ENCODE data around the gene GRB14.
"Not testable (repeated sequence)": the region's sequence is repeated elsewhere in the genome, so short reads cannot be mapped to it uniquely, and the experiment has no call there.

GRB14 gene

GRCh38 chr2:164620873-164621763, at the start of gene GRB14:
Gene GRB14, minus strand, starts transcription at chr2:164621482. Its CDS starts 173 bp downstream, at chr2:164621309.
- peak in 16 of 58 donors; percentile 0 to 68 (median 3) for DNase-seq

GRCh38 chr2:164669291-164669690, 48.0 kb upstream of the GRB14 start:
- DNase-seq, result no peak

- no peak for DNase-seq
Observed at GRCh38 chr2:164667566-164667965, 46.3 kb upstream of the GRB14 start.

GRCh38 chr2:164664070-164664469, 42.8 kb upstream of the GRB14 start:
- no peak for DNase-seq

GRCh38 chr2:164662868-164663631, 41.8 kb upstream of the GRB14 start:
- no peak for DNase-seq

- DNase-seq, result no peak
Observed at GRCh38 chr2:164662066-164662465, 40.8 kb upstream of the GRB14 start.

- DNase-seq, result no peak
Observed at GRCh38 chr2:164661349-164661748, 40.1 kb upstream of the GRB14 start.

GRCh38 chr2:164657129-164657528, 35.8 kb upstream of the GRB14 start:
- no peak for DNase-seq

GRCh38 chr2:164655750-164656149, 34.5 kb upstream of the GRB14 start:
- no peak for DNase-seq

GRCh38 chr2:164655336-164655735, 34.1 kb upstream of the GRB14 start:
- no peak for DNase-seq

- DNase-seq, result no peak
Observed at GRCh38 chr2:164651361-164651760, 30.1 kb upstream of the GRB14 start.

- no peak for DNase-seq
Observed at GRCh38 chr2:164644036-164644700, 22.9 kb upstream of the GRB14 start.

GRCh38 chr2:164642946-164643555, 21.8 kb upstream of the GRB14 start:
- DNase-seq, result no peak

GRCh38 chr2:164642268-164642667, 21.0 kb upstream of the GRB14 start:
- no peak for DNase-seq

GRCh38 chr2:164628319-164628718, 7.0 kb upstream of the GRB14 start:
- not testable (repeated sequence) for DNase-seq

- no peak for DNase-seq
Observed at GRCh38 chr2:164625378-164625971, 4.2 kb upstream of the GRB14 start.

GRCh38 chr2:164624316-164624715, 3.0 kb upstream of the GRB14 start:
- no peak for DNase-seq

- DNase-seq, result no peak
Observed at GRCh38 chr2:164622338-164623106, 1.2 kb upstream of the GRB14 start.

GRCh38 chr2:164621764-164622105, 453 bp upstream of the GRB14 start:
- peak in 1 of 58 donors; percentile 1 for DNase-seq

- peak in 1 of 58 donors; percentile 4 for DNase-seq
Observed at GRCh38 chr2:164620457-164620856, 825 bp downstream of the GRB14 start.

All from anterior cingulate cortex (tissue), 58 donors.